ES-I3 (cell line): ENCODE results near the gene ERICH2.

Experiments used
- H3K36me3 ChIP-seq: 2 replicates; pipeline ENCODE4 v1.6.1; 2013; ENCODE audit warnings: mild to moderate bottlenecking, low read length, control low read depth, moderate library complexity; ENCODE audit not compliant: insufficient read depth
- H3K4me1 ChIP-seq: 2 replicates; pipeline ENCODE4 v1.6.1; 2013; ENCODE audit warnings: mild to moderate bottlenecking, control low read depth, low read length; ENCODE audit not compliant: insufficient read depth
- H3K9ac ChIP-seq: 2 replicates; pipeline ENCODE4 v1.6.1; 2013; ENCODE audit warnings: low read depth, mild to moderate bottlenecking, low read length, moderate library complexity
- H3K9me3 ChIP-seq: 2 replicates; pipeline ENCODE4 v1.6.1; 2013; ENCODE audit warnings: mild to moderate bottlenecking, low read length, moderate library complexity; ENCODE audit not compliant: control insufficient read depth, insufficient read depth

The ERICH2 gene

DNA sequence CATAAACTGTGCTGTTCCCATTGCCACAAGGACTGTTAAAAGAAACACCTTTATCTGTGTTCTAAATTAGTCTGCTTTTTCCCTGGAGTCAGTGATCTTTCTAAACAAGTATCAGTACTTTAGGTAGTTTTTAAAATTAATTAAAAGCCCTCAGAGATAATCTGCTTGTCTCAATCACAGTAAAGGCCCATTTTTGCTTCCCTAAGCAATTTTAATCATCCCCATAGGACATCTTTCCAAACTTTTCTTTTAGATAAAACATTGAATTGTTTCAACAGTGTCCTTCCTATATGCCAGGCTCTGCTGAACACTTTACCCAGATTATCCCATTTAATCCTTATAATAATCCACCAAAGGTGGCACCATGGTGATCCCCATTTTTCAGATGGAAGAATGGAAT, 3.9 kb downstream of the ERICH2 start:
- Histone ChIP-seq H3K9ac (no peak overlapping the region), H3K9me3 (no peaks in the 10 kb centered on the region), H3K4me1 (peaks cover 24% of the 10 kb centered on the region; the same call in 1 of the 2 replicates), H3K36me3 (no peaks in the 10 kb centered on the region)

DNA sequence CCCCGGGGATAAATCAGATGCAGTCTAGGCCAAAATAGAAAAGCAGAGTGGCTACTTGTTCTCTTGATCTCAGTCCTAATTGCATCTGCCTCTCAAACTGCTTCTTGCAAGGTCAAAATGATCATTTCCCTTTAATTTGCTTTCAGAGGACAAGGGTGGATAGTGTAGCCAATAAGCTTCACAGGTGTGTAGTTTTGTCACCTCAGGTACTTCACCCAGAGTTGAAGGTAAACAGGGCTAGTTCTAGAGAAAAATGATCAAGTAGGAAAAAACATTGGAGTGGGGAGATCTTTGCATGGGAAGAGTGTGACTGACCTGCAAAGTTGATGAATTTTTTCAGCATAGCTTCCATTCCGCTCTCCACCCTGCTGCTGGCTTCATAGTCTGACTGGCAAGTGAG, 8.7 kb downstream of the ERICH2 start:
- no peak overlapping the region for H3K9ac ChIP-seq
- H3K4me1 ChIP-seq = peaks cover 4% of the 10 kb centered on the region; the same call in 1 of the 2 replicates

DNA sequence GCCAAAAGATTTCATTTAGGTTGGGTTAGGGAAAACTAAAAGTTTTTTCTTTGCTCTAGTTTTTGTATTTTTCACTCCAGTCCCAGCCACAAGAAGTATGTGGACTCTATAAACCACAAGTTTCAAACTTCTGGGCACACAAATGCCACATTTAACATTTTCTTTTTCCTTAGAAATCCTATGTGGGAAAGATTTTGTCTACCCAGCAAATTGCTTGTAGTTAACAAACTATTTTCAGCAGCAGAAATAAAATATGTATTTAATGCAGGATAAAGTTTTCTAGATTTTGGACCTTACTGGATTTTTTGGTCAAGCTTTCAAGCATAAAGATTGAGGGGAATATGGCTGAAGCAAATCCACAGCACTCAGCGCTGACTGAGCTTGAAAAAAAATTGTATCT, 9.1 kb downstream of the ERICH2 start:
- Histone ChIP-seq H3K36me3 (no peaks in the 10 kb centered on the region), H3K9ac (no peak overlapping the region), H3K4me1 (peaks cover 4% of the 10 kb centered on the region; the same call in 1 of the 2 replicates), H3K9me3 (no peaks in the 10 kb centered on the region)

More for the DNA sequence above, 8.7 kb downstream of the ERICH2 start:
- Histone ChIP-seq H3K36me3 (no peaks in the 10 kb centered on the region), H3K9me3 (no peaks in the 10 kb centered on the region)

DNA sequence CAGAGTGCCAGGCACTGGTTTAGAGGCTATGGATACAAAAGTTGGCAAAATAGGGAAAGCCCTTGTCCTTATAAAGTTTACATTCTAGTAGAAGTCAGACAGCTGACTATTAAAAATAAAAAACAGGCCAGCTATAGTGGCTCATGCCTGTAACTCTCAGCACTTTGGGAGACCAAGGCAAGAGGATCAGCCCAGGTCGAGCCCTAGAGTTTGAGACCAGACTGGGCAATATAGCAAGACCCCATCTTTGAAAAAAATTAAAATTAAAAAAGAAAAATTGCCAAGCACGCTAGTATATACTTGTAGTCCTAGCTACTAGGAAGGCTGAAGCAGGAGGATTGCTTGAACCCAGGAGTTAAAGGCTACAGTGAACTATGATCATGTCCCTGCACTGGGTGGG, 12.5 kb downstream of the ERICH2 start:
- Histone ChIP-seq H3K9ac (no peak overlapping the region), H3K4me1 (peaks cover 4% of the 10 kb centered on the region; the same call in 1 of the 2 replicates), H3K36me3 (peaks cover 4% of the 10 kb centered on the region; the same call in 1 of the 2 replicates), H3K9me3 (no peaks in the 10 kb centered on the region; the same call in 1 of the 2 replicates)

DNA sequence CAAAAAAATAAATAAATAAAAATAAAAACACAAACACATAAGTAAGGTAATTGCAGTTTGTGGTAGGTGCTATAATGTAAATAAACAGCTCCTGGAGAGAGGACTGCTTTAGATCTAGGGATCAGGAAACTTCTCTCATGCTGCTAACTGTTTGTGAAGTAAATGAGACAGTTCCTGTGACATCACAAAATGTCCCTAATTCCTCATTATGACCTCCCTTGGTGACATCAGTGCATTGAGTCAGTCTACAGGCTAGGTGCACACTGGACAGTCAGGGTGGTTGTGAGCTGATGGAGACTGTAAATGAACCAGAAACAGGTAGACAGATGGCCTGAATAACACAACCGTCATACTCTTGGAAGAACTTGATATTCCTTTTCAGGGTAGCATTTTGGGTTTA, 13.4 kb downstream of the ERICH2 start:
- Histone ChIP-seq H3K36me3 (peaks cover 4% of the 10 kb centered on the region; the same call in 1 of the 2 replicates), H3K9me3 (no peaks in the 10 kb centered on the region; the same call in 1 of the 2 replicates), H3K9ac (no peak overlapping the region), H3K4me1 (peaks cover 4% of the 10 kb centered on the region; the same call in 1 of the 2 replicates)

DNA sequence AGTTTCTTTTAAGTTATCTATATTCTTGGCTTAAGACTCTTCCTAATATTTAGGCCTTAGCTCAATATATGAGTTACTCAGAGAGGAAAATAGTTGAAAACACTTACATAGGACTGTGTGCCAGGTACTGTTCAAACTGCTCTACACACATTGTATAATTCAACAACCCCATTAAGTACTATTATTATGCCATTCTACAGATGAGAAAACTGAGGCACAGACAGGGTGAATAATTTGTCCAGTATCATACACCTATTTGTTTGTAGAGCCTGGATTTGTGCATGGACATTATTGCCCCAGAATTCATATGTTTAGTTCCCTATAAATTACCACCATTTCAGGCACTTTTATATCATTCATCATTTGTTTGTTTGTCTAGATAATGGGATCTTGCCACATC, 28.8 kb downstream of the ERICH2 start:
- Histone ChIP-seq H3K9me3 (no peaks in the 10 kb centered on the region), H3K9ac (no peak overlapping the region), H3K36me3 (no peaks in the 10 kb centered on the region), H3K4me1 (no peaks in the 10 kb centered on the region)

DNA sequence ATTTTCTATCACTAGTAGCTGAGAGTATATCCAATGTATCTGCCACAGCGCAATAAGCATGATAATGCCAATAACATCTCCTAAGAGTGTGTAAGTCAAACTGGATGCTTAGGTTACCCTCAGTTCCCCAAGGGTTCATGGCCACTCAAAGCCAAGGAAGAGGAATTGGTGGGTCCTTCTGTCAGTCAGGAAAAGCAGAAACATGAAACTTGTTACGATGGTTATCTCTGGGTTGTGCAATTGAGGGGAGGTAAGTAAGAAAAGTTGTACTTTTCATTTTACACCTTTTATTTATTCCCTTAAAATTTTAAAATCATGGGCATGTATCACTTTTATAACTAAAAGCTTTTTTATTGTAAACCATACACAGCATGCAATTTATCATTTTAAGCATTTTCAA, 36.4 kb downstream of the ERICH2 start:
- Histone ChIP-seq H3K9me3 (no peaks in the 10 kb centered on the region), H3K4me1 (peaks cover 3% of the 10 kb centered on the region; the same call in 1 of the 2 replicates), H3K36me3 (no peaks in the 10 kb centered on the region), H3K9ac (no peak overlapping the region)

DNA sequence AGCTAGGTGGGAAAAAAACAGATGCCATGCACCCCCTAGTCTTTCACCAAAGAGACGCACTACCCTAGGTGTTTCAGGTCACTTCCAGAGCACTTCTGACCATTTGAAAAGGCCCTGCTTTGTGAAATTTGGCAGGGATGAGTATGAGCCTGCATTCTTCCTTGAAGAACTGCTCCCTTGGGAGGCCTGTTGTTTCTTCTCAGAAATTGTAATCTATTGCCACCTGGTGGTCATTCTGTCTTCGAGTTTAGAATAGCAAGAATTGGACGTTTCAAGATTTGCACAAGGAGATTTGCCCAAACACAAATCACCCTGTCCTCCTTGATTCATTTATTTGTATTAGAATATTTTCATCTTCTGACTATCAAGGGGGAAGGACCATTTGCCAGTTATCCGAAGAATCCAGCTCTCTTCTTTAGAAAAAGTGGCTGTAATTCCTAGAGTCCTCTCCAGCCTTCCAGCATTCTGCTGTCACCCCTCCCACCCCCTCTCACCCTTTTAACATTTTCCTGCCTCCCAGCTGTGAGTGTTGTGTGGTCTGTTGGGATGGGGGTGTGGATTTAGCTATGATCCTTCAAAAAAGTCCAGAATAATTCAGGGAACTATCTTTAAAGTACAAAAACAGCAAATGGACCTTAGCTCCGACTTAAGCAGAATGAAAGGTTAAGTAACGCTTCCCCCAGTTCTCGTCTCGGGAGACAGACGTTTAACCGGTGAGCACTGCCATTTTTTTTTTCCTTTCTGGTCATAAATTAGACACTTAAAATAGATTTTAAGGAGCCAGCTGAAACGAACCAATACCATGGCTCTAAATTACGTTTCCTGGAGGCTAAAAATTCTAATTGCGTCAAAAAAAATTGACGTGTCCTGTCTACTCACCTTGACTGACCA, 42.8 kb downstream of the ERICH2 start:
- Histone ChIP-seq H3K9me3 (no peaks in the 10 kb centered on the region), H3K36me3 (no peaks in the 10 kb centered on the region), H3K9ac (peak overlapping the region; percentile 52; the same call in 1 of the 2 replicates), H3K4me1 (peaks cover 3% of the 10 kb centered on the region; the same call in 1 of the 2 replicates)

DNA sequence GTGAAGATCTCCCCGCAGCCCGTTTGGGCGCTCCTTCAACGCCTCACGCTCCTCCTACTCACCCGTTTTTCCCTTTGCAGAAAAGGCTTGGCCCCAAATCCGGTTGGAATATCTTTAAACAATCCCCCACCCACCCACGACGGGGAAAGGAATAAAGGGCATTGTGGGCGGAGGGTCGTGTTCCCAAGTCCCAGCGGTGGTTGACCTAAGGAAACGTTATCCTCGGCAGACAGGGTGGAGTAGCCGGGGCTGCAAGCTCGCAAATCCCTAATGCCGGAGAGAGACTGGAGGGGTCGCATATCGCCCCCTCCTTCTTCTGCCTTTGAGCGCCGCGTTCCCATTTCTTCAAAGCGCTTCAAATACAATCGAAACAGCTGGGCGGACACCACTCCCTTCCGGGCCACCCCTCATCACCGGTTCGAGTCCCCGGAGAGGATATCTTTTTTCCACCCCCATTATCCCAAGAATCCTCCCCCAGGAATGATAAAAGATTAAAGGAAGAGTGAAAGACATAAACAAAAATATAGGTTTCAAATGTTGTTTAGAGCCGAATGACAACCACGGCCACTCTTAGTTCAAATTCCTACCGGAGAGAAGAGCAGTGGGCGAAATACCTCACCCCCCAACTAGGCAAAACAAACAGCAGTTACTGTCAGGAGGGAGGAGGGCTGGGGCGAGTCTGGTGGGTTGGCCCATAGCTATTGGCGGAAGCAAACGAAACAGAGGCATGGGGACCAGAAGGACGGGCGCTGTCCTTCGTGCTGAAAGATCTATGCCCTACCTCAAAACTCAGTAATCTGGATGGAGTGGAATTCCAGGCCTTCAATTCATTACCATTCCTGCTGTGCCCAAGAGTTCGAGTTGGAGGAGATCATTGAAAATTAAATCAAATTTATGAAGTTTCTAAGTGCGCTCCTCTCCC, 43.7 kb downstream of the ERICH2 start:
- H3K9me3 ChIP-seq = no peaks in the 10 kb centered on the region
- H3K4me1 ChIP-seq = peaks cover 3% of the 10 kb centered on the region; the same call in 1 of the 2 replicates
- no peaks in the 10 kb centered on the region for H3K36me3 ChIP-seq
- peak overlapping the region; percentile 52; the same call in 1 of the 2 replicates for H3K9ac ChIP-seq

DNA sequence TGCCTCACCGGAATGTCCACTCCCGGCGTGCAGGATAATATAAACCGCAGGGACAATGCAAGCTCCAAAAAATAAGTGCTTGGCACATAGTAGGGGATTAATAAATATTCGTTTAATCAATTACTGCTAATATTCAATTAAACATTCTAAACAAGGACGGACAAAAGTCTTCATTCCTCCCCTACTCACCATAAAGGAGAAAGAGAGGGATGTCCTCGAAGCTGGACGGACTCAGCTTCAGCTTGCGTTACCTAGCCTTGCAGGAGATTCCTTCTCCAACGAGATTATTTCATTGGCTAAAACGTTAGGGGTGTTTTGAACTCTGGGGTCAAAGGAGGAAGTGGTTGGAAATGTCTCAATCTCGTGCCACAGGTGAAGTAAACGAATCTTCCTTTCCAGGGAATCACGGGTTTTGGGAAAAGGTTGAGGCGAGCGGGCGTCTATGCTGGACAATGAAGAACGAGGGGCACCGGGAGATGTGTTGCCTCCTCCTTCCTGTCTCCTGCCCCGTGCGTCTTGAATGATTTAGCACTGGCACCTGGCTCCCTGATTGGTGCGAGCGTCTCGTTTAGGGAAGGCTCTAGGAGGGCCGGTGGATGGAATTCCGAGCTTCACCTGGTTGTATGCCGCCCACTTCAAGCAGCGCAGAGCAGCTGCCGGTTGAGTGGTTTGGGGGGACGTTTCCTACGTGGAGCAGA, 44.5 kb downstream of the ERICH2 start:
- Histone ChIP-seq H3K9me3 (no peaks in the 10 kb centered on the region), H3K36me3 (no peaks in the 10 kb centered on the region), H3K9ac (peak overlapping the region; percentile 52; the same call in 1 of the 2 replicates), H3K4me1 (no peaks in the 10 kb centered on the region)

DNA sequence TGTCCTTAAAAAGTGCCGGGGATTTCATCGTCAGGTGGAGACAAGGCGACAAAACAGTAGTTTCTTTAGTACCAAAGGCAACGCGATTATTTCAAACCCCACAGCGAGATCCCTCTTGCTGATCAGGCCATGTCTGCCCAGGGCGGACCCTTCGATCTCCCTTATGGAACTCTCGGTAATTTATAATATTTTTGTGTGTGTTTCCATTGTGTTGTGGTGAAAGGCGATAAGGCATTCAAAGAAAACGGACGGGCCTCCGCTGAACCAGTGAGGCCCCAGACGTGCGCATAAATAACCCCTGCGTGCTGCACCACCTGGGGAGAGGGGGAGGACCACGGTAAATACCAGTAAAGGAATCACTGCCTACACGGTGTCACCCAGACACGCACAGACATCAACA, 45.1 kb downstream of the ERICH2 start:
- Histone ChIP-seq H3K4me1 (no peaks in the 10 kb centered on the region), H3K36me3 (no peaks in the 10 kb centered on the region), H3K9ac (peak overlapping the region; percentile 52; the same call in 1 of the 2 replicates), H3K9me3 (no peaks in the 10 kb centered on the region)

DNA sequence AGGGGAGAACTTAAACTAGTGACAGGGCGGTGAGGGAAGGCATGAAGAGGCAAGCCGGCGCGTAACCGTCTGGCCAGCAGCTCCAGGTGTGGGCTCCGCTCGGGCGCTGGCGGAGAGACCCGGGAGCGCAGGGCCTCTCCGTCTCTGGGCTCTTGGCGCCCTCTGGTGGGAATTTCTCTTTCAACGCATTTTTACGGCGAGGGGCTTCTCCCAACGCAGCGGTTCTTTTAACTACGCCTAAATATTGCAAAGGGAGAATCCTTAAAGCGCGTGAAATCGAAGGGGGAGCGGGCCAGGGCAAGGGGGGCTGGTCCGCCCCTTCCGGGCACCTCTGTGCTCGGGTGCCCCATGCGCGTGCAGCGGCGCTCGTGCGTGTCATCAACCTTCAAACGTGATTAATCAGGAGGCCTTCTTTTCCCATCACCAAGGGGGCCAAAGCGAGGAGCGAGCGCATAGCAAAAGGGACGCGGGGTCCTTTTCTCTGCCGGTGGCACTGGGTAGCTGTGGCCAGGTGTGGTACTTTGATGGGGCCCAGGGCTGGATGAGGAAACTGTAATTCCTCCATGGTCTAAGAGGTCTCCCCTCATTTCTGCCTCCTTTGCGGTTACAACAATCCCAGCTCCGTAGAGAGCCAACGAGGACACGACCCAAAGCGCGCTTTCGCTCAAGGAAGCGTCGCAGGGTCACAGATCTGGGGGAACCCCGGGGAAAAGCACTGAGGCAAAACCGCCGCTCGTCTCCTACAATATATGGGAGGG, 45.7 kb downstream of the ERICH2 start:
- Histone ChIP-seq H3K9me3 (no peaks in the 10 kb centered on the region), H3K4me1 (0 out of 2 replicates have a peak, but pooled peaks cover 2% of the 10 kb centered on the region), H3K9ac (peak overlapping the region; percentile 83), H3K36me3 (no peaks in the 10 kb centered on the region)

DNA sequence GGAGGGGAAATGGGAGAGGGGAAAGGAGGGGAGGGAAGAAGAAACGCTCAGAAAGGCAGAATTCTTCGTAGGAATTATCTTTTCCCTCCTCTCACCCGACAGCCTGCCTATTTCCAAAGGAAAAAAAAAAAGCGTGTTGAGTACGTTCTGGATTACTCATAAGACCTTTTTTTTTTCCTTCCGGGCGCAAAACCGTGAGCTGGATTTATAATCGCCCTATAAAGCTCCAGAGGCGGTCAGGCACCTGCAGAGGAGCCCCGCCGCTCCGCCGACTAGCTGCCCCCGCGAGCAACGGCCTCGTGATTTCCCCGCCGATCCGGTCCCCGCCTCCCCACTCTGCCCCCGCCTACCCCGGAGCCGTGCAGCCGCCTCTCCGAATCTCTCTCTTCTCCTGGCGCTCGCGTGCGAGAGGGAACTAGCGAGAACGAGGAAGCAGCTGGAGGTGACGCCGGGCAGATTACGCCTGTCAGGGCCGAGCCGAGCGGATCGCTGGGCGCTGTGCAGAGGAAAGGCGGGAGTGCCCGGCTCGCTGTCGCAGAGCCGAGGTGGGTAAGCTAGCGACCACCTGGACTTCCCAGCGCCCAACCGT, 46.4 kb downstream of the ERICH2 start, which contains the start of gene GAD1:
Gene GAD1 (plus strand): TSS at position 384 of the 589 bp plus-strand sequence. CDS start 1,705 bp downstream, outside the sequence.
- Histone ChIP-seq H3K4me1 (0 out of 2 replicates have a peak, but pooled peaks cover 6% of the 10 kb centered on the region), H3K9me3 (no peaks in the 10 kb centered on the region), H3K9ac (peak within 1 kb of the TSS; percentile 83), H3K36me3 (no peaks in the 10 kb centered on the region)
